ENCODE data around the gene CYP4V2. TPM values are rescaled to one million over a fixed set of nuclear protein-coding genes. Genes with fewer than 3 reads are reported as not detected.

CYP4V2 gene
- total RNA-seq, 1 experiment from 2014 or later, result 2.0 TPM

DNA sequence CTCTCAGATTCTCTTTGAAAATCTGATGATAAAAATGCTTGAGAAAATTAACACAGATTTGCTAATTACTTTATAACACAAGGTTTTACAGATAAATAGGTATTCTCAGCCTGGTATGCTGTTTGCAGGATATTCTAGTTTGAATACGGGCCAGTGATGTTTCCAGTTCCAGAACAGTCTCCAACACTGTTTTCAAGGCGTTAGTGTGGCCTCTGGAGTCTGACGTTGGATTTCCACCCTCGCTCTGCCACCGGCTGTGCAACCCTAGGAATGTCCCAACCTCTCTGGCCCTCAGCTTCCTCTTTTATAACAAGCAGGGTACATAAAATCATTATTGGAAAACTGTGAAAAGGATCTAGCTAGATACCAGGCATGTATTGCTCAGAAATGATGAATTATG, 23.8 kb upstream of the CYP4V2 start:
- Mint-ChIP-seq H3K27me3 (ENCODE audit: low read depth) (no peaks in the 10 kb centered on the region), H3K9me3 (no peaks in the 10 kb centered on the region), H3K27ac (no peak overlapping the region), H3K36me3 (no peaks in the 10 kb centered on the region), H3K4me1 (peaks cover 27% of the 10 kb centered on the region), H3K4me3 (no peak overlapping the region)
- ChIA-PET POLR2A (no interaction called here), CTCF (interaction anchor here (1.5 kb wide), 1 partner anchor 34 kb away, joined by 3 read pairs; no protein-coding TSS in a partner anchor)
- ATAC-seq, result no peak
- TF ChIP-seq MYBL2 (CRISPR knock-in tag; IDR thresholded peaks at IDR 0.05), result no peak
- TF ChIP-seq, protein P1, sequence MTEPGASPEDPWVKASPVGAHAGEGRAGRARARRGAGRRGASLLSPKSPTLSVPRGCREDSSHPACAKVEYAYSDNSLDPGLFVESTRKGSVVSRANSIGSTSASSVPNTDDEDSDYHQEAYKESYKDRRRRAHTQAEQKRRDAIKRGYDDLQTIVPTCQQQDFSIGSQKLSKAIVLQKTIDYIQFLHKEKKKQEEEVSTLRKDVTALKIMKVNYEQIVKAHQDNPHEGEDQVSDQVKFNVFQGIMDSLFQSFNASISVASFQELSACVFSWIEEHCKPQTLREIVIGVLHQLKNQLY (CRISPR knock-in tag; IDR thresholded peaks at IDR 0.05), result no peak
- no peak for TF ChIP-seq HMGA2 (CRISPR knock-in tag; IDR thresholded peaks at IDR 0.05)
- TF ChIP-seq RELA (CRISPR knock-in tag; IDR thresholded peaks at IDR 0.05; ENCODE audit: borderline replicate concordance), result no peak
- no peak for TF ChIP-seq ZNF396 (CRISPR knock-in tag; IDR thresholded peaks at IDR 0.05; ENCODE audit: borderline replicate concordance)
- TF ChIP-seq, protein P2, sequence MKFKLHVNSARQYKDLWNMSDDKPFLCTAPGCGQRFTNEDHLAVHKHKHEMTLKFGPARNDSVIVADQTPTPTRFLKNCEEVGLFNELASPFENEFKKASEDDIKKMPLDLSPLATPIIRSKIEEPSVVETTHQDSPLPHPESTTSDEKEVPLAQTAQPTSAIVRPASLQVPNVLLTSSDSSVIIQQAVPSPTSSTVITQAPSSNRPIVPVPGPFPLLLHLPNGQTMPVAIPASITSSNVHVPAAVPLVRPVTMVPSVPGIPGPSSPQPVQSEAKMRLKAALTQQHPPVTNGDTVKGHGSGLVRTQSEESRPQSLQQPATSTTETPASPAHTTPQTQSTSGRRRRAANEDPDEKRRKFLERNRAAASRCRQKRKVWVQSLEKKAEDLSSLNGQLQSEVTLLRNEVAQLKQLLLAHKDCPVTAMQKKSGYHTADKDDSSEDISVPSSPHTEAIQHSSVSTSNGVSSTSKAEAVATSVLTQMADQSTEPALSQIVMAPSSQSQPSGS (CRISPR knock-in tag; IDR thresholded peaks at IDR 0.05; ENCODE audit: borderline replicate concordance, low read depth), result no peak
- no peak for TF ChIP-seq RORB (CRISPR knock-in tag; IDR thresholded peaks at IDR 0.05)
- DNase-seq (ENCODE audit: low spot score), result no peak

DNA sequence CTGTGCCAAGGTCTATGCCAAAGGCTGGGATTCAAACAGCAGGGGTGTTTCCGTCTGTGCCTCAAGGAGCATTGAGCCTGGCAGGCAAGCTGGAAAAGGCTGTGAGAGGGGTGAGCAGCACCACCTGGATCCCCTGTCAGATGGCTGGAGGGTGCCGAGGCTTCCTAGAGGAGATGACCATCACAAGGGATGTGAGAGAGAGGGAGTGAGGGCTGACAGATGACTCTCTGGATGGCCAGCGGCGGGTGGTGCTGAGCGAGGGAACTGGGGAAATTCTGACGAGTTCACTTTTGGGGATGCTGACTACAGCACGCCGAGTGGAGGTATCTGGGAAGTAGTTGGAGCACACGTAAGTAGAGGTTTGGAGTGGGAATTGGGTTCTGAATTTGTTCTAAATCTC, 22.6 kb upstream of the CYP4V2 start:
- DNase-seq (ENCODE audit: low spot score) (no peak), ATAC-seq (no peak)
- Mint-ChIP-seq H3K4me1 (peaks cover 26% of the 10 kb centered on the region), H3K4me3 (no peak overlapping the region), H3K36me3 (no peaks in the 10 kb centered on the region), H3K27me3 (ENCODE audit: low read depth) (no peaks in the 10 kb centered on the region), H3K9me3 (no peaks in the 10 kb centered on the region), H3K27ac (no peak overlapping the region)
- ChIA-PET POLR2A (no interaction called here), CTCF (interaction anchor here (0.7 to 1.5 kb wide), 3 partner anchors 11 to 33 kb away, joined by 3 to 4 read pairs (median 3); no protein-coding TSS in a partner anchor)
- TF ChIP-seq, protein P3, sequence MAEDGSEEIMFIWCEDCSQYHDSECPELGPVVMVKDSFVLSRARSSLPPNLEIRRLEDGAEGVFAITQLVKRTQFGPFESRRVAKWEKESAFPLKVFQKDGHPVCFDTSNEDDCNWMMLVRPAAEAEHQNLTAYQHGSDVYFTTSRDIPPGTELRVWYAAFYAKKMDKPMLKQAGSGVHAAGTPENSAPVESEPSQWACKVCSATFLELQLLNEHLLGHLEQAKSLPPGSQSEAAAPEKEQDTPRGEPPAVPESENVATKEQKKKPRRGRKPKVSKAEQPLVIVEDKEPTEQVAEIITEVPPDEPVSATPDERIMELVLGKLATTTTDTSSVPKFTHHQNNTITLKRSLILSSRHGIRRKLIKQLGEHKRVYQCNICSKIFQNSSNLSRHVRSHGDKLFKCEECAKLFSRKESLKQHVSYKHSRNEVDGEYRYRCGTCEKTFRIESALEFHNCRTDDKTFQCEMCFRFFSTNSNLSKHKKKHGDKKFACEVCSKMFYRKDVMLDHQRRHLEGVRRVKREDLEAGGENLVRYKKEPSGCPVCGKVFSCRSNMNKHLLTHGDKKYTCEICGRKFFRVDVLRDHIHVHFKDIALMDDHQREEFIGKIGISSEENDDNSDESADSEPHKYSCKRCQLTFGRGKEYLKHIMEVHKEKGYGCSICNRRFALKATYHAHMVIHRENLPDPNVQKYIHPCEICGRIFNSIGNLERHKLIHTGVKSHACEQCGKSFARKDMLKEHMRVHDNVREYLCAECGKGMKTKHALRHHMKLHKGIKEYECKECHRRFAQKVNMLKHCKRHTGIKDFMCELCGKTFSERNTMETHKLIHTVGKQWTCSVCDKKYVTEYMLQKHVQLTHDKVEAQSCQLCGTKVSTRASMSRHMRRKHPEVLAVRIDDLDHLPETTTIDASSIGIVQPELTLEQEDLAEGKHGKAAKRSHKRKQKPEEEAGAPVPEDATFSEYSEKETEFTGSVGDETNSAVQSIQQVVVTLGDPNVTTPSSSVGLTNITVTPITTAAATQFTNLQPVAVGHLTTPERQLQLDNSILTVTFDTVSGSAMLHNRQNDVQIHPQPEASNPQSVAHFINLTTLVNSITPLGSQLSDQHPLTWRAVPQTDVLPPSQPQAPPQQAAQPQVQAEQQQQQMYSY (CRISPR knock-in tag; IDR thresholded peaks at IDR 0.05), result no peak
- no peak for TF ChIP-seq JAZF1 (CRISPR knock-in tag; IDR thresholded peaks at IDR 0.05)
- TF ChIP-seq ZNF317 (CRISPR knock-in tag; IDR thresholded peaks at IDR 0.05; ENCODE audit: borderline replicate concordance, low read depth), result peak; percentile 55; the same call in 1 of the 2 replicates
- TF ChIP-seq, protein P4, sequence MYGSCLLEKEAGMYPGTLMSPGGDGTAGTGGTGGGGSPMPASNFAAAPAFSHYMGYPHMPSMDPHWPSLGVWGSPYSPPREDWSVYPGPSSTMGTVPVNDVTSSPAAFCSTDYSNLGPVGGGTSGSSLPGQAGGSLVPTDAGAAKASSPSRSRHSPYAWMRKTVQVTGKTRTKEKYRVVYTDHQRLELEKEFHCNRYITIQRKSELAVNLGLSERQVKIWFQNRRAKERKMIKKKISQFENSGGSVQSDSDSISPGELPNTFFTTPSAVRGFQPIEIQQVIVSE (CRISPR knock-in tag; IDR thresholded peaks at IDR 0.05; ENCODE audit: borderline replicate concordance), result no peak

DNA sequence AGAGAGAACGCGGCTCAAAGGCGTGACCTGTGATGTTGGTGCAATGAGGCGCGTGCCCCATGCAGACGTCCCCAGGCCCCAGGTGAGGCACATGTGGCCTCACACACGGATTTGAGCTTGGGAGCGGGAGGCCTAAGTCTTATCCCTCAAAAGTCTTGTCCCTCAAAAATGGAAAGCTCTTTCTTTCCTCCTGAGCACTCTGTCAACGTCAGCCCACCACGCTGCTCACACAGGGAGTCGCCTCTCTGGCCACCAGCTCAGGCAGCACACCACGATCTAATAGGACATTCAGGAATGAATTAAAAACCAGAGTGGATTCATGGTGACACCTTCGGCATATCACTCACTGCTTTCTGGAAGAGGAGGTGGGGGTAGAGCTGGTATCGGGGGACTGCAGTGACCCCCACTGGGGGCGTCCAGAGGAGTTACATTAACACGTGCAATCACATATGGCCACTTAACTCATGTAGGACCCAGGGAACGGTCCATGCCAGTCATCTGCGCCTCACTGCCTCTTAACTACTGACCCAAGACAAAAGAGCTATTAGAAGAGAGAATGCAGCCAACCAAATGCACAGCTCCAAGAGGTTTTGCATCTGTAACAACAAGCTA, 21.9 kb upstream of the CYP4V2 start:
- ChIA-PET POLR2A (interaction anchor here (1.0 kb wide), 1 partner anchor 20 kb away, joined by 3 read pairs; no protein-coding TSS in a partner anchor), CTCF (interaction anchor here (0.7 to 1.0 kb wide), 6 partner anchors 11 to 101 kb away, joined by 3 to 4 read pairs (median 4); partner anchors contain the start of gene F11)
- DNase-seq (ENCODE audit: low spot score), result no peak
- Mint-ChIP-seq H3K4me3 (no peak overlapping the region), H3K27me3 (ENCODE audit: low read depth) (no peaks in the 10 kb centered on the region), H3K36me3 (no peaks in the 10 kb centered on the region), H3K4me1 (peaks cover 24% of the 10 kb centered on the region), H3K27ac (no peak overlapping the region), H3K9me3 (no peaks in the 10 kb centered on the region)
- no peak for TF ChIP-seq ZNF232 (CRISPR knock-in tag; IDR thresholded peaks at IDR 0.05)
- no peak for TF ChIP-seq NFATC4 (CRISPR knock-in tag; IDR thresholded peaks at IDR 0.05)
- no peak for TF ChIP-seq SOX15 (CRISPR knock-in tag; IDR thresholded peaks at IDR 0.05)
- no peak for TF ChIP-seq OVOL2 (CRISPR knock-in tag; IDR thresholded peaks at IDR 0.05; ENCODE audit: borderline replicate concordance)
- TF ChIP-seq, protein P3 (CRISPR knock-in tag; IDR thresholded peaks at IDR 0.05), result no peak
- ATAC-seq, result no peak
